H54 (cell line): ENCODE results near the gene IQUB.
"Not testable (repeated sequence)": the region's sequence is repeated elsewhere in the genome, so short reads cannot be mapped to it uniquely, and the experiment has no call there.

Experiments used
- DNase-seq: peaks from one replicate; pipeline ENCODE4 v3.0.0; 2011; ENCODE audit warnings: low spot score, mixed read lengths; ENCODE audit not compliant: insufficient read length
- FAIRE-seq: peaks from 3 replicates; lab custom pipeline; 2011; peaks lifted over from hg19 to GRCh38; lab: Jason Lieb, UNC
- POLR2A ChIP-seq: IDR thresholded peaks from 2 replicates; pipeline ENCODE4 v1.6.1; 2011; ENCODE audit warnings: low read depth, mild to moderate bottlenecking, low read length

IQUB gene

DNA sequence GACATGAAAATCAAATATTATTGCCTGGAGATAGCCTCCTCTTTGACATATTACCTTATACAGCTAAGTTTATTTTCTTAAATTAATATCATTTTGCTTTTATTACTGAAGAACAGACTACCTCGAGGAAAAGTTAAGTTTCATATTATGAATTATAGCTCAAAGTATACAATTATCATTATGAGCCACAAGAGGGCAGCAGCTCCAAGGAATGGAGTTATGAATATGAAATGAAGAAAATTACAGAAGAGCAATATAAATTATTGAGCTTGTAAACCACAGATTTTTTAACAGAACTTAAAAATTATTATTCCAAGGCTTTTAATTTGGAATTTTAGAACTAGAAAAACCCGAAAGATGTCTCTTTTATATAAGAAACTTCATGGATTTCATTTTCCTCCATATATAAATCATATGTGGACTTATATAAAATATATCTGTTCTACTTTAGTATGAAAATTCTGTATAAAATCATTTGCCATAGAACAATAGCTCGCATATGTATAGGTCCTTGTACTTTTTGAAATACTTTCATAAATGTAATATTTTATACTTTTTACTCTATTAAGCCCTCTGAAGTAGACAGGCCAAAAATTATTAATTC is 40.1 kb downstream of the IQUB start:
- no peak for DNase-seq
- FAIRE-seq: no peak
- no peak for TF ChIP-seq POLR2A

GRCh38 chr7:123492485-123492884 is 41.9 kb downstream of the IQUB start:
- DNase-seq: no peak
- no peak for TF ChIP-seq POLR2A
- FAIRE-seq: no peak

- TF ChIP-seq POLR2A: no peak
- no peak for DNase-seq
- FAIRE-seq: no peak
Observed at GRCh38 chr7:123485721-123486120, 48.7 kb downstream of the IQUB start.

DNA sequence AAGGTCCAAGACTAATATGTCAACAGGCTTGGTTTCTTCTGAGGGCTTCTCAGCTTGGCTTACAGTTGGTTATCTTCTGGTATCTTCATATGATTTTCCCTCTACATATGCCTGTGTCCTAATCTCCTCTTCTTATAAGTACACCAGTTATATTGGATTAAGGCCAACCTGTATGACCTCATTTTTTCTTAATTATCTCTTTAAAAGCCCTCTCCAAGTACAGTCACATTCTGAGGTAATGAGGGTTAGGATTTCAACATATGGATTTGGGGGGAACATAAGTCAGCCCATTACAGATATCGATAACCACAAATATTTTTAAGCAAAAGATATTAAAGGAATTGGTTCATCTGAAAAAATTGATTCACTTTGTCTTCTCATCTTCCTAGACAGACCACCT is 49.2 kb downstream of the IQUB start:
- no peak for DNase-seq
- FAIRE-seq: no peak
- no peak for TF ChIP-seq POLR2A

- FAIRE-seq: no peak
- DNase-seq: no peak
- no peak for TF ChIP-seq POLR2A
Observed at GRCh38 chr7:123484199-123484598, 50.2 kb downstream of the IQUB start.

GRCh38 chr7:123480107-123480506 is 54.3 kb downstream of the IQUB start:
- TF ChIP-seq POLR2A: no peak
- FAIRE-seq (no peak), DNase-seq (no peak)

GRCh38 chr7:123478056-123478455 is 56.3 kb downstream of the IQUB start:
- FAIRE-seq, DNase-seq: not testable (repeated sequence)

- FAIRE-seq (no peak), DNase-seq (no peak)
- TF ChIP-seq POLR2A: no peak
Observed at GRCh38 chr7:123472750-123473445, 61.5 kb downstream of the IQUB start.

GRCh38 chr7:123472327-123472726 is 62.1 kb downstream of the IQUB start:
- FAIRE-seq: no peak

GRCh38 chr7:123468303-123468702 is 66.1 kb downstream of the IQUB start:
- FAIRE-seq (no peak), DNase-seq (no peak)
- TF ChIP-seq POLR2A: no peak

More at GRCh38 chr7:123472327-123472726, 62.1 kb downstream of the IQUB start:
- no peak for DNase-seq
- no peak for TF ChIP-seq POLR2A

GRCh38 chr7:123463890-123464289 is 70.5 kb downstream of the IQUB start:
- FAIRE-seq (no peak), DNase-seq (no peak)
- TF ChIP-seq POLR2A: no peak

DNA sequence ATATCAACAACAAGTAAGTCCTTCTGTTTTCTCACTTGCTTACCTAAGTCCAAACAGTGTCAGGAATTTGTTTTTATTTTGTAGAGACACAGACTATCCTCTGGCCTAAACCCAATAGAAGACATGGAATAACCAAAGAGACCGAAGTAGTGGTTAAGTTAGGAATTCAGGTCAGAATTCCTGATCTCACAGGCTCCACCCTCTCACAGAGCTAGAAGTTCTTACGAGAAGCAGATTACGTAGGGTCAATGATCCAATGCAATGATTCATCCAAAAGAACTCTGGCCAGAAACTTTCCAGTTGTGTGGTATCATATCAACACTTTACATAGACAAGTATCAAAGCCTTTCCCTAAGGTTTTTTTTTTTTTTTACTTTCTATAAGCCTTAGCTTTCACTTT is 73.8 kb downstream of the IQUB start:
- FAIRE-seq (peak; percentile 86), DNase-seq (peak; percentile 13)
- no peak for TF ChIP-seq POLR2A

DNA sequence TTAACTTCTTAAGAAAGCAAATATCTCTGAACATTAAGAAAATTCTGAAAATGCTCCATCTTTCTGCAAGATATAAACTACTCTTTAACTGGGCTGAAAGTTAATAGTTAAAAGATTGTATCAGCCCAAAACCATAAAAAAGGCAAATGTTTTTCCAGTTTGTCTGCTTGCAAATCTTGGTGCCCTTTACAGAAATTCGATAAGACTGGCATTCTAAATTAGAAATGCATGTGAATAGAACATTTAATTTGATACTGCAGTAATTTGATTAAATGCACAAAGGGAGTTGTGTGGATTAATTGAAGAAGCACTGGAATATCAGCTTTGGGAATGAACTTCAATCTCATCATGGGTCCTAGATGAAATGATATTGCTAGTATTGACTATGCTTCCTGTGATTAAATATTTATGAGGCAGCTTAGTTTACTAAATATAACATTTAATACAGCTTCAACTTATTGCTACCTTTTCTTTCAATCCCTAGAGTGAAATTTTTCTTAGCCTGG is 78.4 kb downstream of the IQUB start:
- no peak for FAIRE-seq
- DNase-seq: no peak
- no peak for TF ChIP-seq POLR2A

- no peak for FAIRE-seq
- no peak for TF ChIP-seq POLR2A
- DNase-seq: no peak
Observed at GRCh38 chr7:123440101-123440548, 94.3 kb downstream of the IQUB start.

DNA sequence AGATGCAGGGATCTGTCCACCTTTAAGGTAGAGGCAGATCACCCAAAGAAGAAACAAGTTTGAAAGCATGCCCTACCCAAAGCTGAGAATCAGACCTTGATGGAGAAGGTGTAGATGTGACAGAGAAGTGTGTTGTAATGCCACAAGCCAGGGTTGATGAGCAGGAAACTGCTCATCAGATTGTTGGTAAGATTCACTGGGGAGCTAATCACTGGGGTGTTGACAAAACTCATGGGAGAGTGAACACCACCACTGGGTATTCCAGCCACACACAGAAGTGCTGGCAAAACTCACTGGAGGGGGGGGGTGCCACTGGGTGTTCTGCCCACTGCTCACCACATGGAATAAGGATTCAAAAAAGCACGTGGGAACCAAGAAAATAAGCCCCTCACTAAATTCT is 95.2 kb downstream of the IQUB start:
- FAIRE-seq (no peak), DNase-seq (no peak)
- TF ChIP-seq POLR2A: no peak
